Astrocyte (in vitro differentiated cells and primary cell): ENCODE measurements around the gene GRB2. TPM values are rescaled to one million over a fixed set of nuclear protein-coding genes. Genes with fewer than 3 reads are reported as not detected.
A peak's percentile ranks its signal among the peaks of the same experiment; 100 is the strongest.

Source experiments
- DNase-seq: peaks from one replicate; pipeline ENCODE4 v3.0.0-alpha.2; 2010; ENCODE audit warnings: low read depth
- FAIRE-seq: peaks from 2 replicates; lab custom pipeline; 2011; peaks lifted over from hg19 to GRCh38; lab: Jason Lieb, UNC
- H2AFZ ChIP-seq: 2 replicates; pipeline ENCODE4 v1.6.0; 2012; ENCODE audit warnings: low read depth, low read length, inconsistent platforms
- H3K27ac ChIP-seq: 2 replicates; pipeline ENCODE4 v1.5.1; 2011; ENCODE audit warnings: low read depth, low read length, inconsistent platforms
- H3K27me3 ChIP-seq: 2 replicates; pipeline ENCODE4 v1.6.0; 2011; ENCODE audit warnings: low read length, inconsistent platforms; ENCODE audit not compliant: insufficient read depth
- H3K36me3 ChIP-seq: 2 replicates; pipeline ENCODE4 v1.5.1; 2011; ENCODE audit warnings: low read length, inconsistent platforms; ENCODE audit not compliant: insufficient read depth
- H3K4me1 ChIP-seq: 2 replicates; pipeline ENCODE4 v1.5.1; 2011; ENCODE audit warnings: low read length, inconsistent platforms; ENCODE audit not compliant: insufficient read depth
- H3K4me2 ChIP-seq: 2 replicates; pipeline ENCODE4 v1.6.0; 2012; ENCODE audit warnings: low read length, inconsistent platforms
- H3K4me3 ChIP-seq: 2 replicates; pipeline ENCODE4 v1.5.1; 2011; ENCODE audit warnings: low read depth, mild to moderate bottlenecking, low read length, inconsistent platforms; ENCODE audit not compliant: insufficient read depth
- H3K79me2 ChIP-seq: 2 replicates; pipeline ENCODE4 v1.6.0; 2012; ENCODE audit warnings: mild to moderate bottlenecking, low read length, inconsistent platforms; ENCODE audit not compliant: insufficient read depth
- H3K9ac ChIP-seq: 2 replicates; pipeline ENCODE4 v1.6.0; 2012; ENCODE audit warnings: mild to moderate bottlenecking, low read length, inconsistent platforms
- H3K9me3 ChIP-seq: 2 replicates; pipeline ENCODE4 v1.5.1; 2012; ENCODE audit warnings: low read depth, mild to moderate bottlenecking, low read length, inconsistent platforms; ENCODE audit not compliant: insufficient read depth
- H4K20me1 ChIP-seq: 2 replicates; pipeline ENCODE4 v1.6.0; 2012; ENCODE audit warnings: low read length, inconsistent platforms; ENCODE audit not compliant: insufficient read depth
- H3K27ac Mint-ChIP-seq: one replicate; pipeline ENCODE4 v1.8.0; 2021; ENCODE audit warnings: mild to moderate bottlenecking, mixed read lengths; ENCODE audit not compliant: unreplicated experiment
- H3K27me3 Mint-ChIP-seq: one replicate; pipeline ENCODE4 v1.8.0; 2021; ENCODE audit warnings: low read depth, mixed read lengths; ENCODE audit not compliant: unreplicated experiment
- H3K36me3 Mint-ChIP-seq: one replicate; pipeline ENCODE4 v1.8.0; 2021; ENCODE audit warnings: low read depth, mixed read lengths; ENCODE audit not compliant: unreplicated experiment
- H3K4me1 Mint-ChIP-seq: one replicate; pipeline ENCODE4 v1.8.0; 2021; ENCODE audit warnings: low read depth, mixed read lengths; ENCODE audit not compliant: unreplicated experiment
- H3K4me3 Mint-ChIP-seq: one replicate; pipeline ENCODE4 v1.8.0; 2021; ENCODE audit warnings: mild to moderate bottlenecking, moderate library complexity, mixed read lengths; ENCODE audit not compliant: unreplicated experiment
- H3K9me3 Mint-ChIP-seq: one replicate; pipeline ENCODE4 v1.8.0; 2021; ENCODE audit warnings: mild to moderate bottlenecking, mixed read lengths; ENCODE audit not compliant: unreplicated experiment
- CTCF ChIP-seq: IDR thresholded peaks from 2 replicates; pipeline ENCODE4 v1.5.1; 2011; ENCODE audit warnings: low read depth, mild to moderate bottlenecking, inconsistent platforms, low read length, moderate library complexity; ENCODE audit not compliant: insufficient read depth
- EZH2 ChIP-seq: IDR thresholded peaks from 2 replicates; pipeline ENCODE4 v1.6.1; 2012; ENCODE audit warnings: mild to moderate bottlenecking, low read length, inconsistent platforms; ENCODE audit not compliant: insufficient read depth
- total RNA-seq: library from RNA; stranded (reverse); gene quantifications from 2 replicates; pipeline ENCODE4 v1.2.1, GENCODE V29; 2021

The GRB2 gene
- total RNA-seq, 1 donor from 2014 or later = 168 TPM

- Histone ChIP-seq H3K36me3 (no peaks in the 10 kb centered on the region), H4K20me1 (peaks cover 5% of the 10 kb centered on the region), H3K4me3 (no peak overlapping the region), H3K9me3 (no peaks in the 10 kb centered on the region), H2AFZ (no peak overlapping the region), H3K27ac (no peak overlapping the region), H3K4me1 (peaks cover 41% of the 10 kb centered on the region), H3K79me2 (no peaks in the 10 kb centered on the region), H3K9ac (no peak overlapping the region), H3K4me2 (no peak overlapping the region), H3K27me3 (no peaks in the 10 kb centered on the region)
- no peak for TF ChIP-seq CTCF
- no peak for TF ChIP-seq EZH2
- peak overlapping the region; percentile 48 for H3K4me3 Mint-ChIP-seq
- no peaks in the 10 kb centered on the region for H3K9me3 Mint-ChIP-seq
- peaks cover 3% of the 10 kb centered on the region for H3K4me1 Mint-ChIP-seq
- peaks cover 2% of the 10 kb centered on the region for H3K36me3 Mint-ChIP-seq
- FAIRE-seq (no peak), DNase-seq (peak; percentile 49)
- H3K27me3 Mint-ChIP-seq = no peaks in the 10 kb centered on the region
- H3K27ac Mint-ChIP-seq = peak overlapping the region; percentile 38
These were observed 131.3 kb downstream of the GRB2 start for GRCh38 chr17:75273977-75274708.

GRCh38 chr17:75272848-75273184 is 132.7 kb downstream of the GRB2 start:
- H3K27ac ChIP-seq = no peak overlapping the region
- peaks cover 7% of the 10 kb centered on the region for H4K20me1 ChIP-seq
- Mint-ChIP-seq H3K27me3 (no peaks in the 10 kb centered on the region), H3K36me3 (peaks cover 4% of the 10 kb centered on the region), H3K27ac (no peak overlapping the region), H3K4me3 (peak overlapping the region; percentile 54), H3K9me3 (no peaks in the 10 kb centered on the region), H3K4me1 (peaks cover 5% of the 10 kb centered on the region)
- FAIRE-seq = no peak
- peak; percentile 41 for DNase-seq
- H3K9me3 ChIP-seq = no peaks in the 10 kb centered on the region
- H3K27me3 ChIP-seq = no peaks in the 10 kb centered on the region
- no peak overlapping the region for H3K4me3 ChIP-seq
- no peak overlapping the region for H2AFZ ChIP-seq
- H3K4me1 ChIP-seq = peaks cover 41% of the 10 kb centered on the region
- peak overlapping the region; percentile 93 for H3K4me2 ChIP-seq
- H3K79me2 ChIP-seq = no peaks in the 10 kb centered on the region
- no peak for TF ChIP-seq CTCF
- no peak for TF ChIP-seq EZH2
- H3K9ac ChIP-seq = no peak overlapping the region
- no peaks in the 10 kb centered on the region for H3K36me3 ChIP-seq
